DMS79 (cell line): Measurements from ENCODE around the gene GRSF1.
"Not testable (repeated sequence)": the region's sequence is repeated elsewhere in the genome, so short reads cannot be mapped to it uniquely, and the experiment has no call there.

Experiments
- DNase-seq: peaks from one replicate; lab custom pipeline; 2025; lab: John Stamatoyannopoulos, UW

The GRSF1 gene

GRCh38 chr4:70831293-70831692, 8.4 kb downstream of the GRSF1 start:
- DNase-seq = no peak

- DNase-seq = no peak
These were observed 9.6 kb downstream of the GRSF1 start for GRCh38 chr4:70830054-70830453.

- DNase-seq = no peak
These were observed 10.2 kb downstream of the GRSF1 start for GRCh38 chr4:70829492-70829891.

GRCh38 chr4:70829015-70829414, 10.7 kb downstream of the GRSF1 start:
- no peak for DNase-seq

- no peak for DNase-seq
These were observed 20.8 kb downstream of the GRSF1 start for GRCh38 chr4:70818921-70819320.

GRCh38 chr4:70818173-70818855, 21.4 kb downstream of the GRSF1 start:
- DNase-seq = no peak

- no peak for DNase-seq
These were observed 22.8 kb downstream of the GRSF1 start for GRCh38 chr4:70816894-70817293.

- no peak for DNase-seq
These were observed 24.3 kb downstream of the GRSF1 start for GRCh38 chr4:70815370-70815769.

- no peak for DNase-seq
These were observed 31.5 kb downstream of the GRSF1 start for GRCh38 chr4:70808151-70808550.

GRCh38 chr4:70802928-70803580, 36.6 kb downstream of the GRSF1 start:
- no peak for DNase-seq

GRCh38 chr4:70801265-70801809, 38.4 kb downstream of the GRSF1 start:
- no peak for DNase-seq

GRCh38 chr4:70793626-70794025, 46.1 kb downstream of the GRSF1 start:
- no peak for DNase-seq

GRCh38 chr4:70788733-70789132, 51.0 kb downstream of the GRSF1 start:
- DNase-seq = no peak

GRCh38 chr4:70787496-70787895, 52.2 kb downstream of the GRSF1 start:
- DNase-seq = no peak

GRCh38 chr4:70783096-70783495, 56.6 kb downstream of the GRSF1 start:
- no peak for DNase-seq

- DNase-seq = no peak
These were observed 60.7 kb downstream of the GRSF1 start for GRCh38 chr4:70778888-70779422.

- no peak for DNase-seq
These were observed 66.6 kb downstream of the GRSF1 start for GRCh38 chr4:70772929-70773555.

GRCh38 chr4:70769396-70769795, 70.3 kb downstream of the GRSF1 start:
- not testable (repeated sequence) for DNase-seq

GRCh38 chr4:70768301-70768948, 71.3 kb downstream of the GRSF1 start:
- no peak for DNase-seq
